ENCODE measurements around the gene HOXA13.

The HOXA13 gene

DNA sequence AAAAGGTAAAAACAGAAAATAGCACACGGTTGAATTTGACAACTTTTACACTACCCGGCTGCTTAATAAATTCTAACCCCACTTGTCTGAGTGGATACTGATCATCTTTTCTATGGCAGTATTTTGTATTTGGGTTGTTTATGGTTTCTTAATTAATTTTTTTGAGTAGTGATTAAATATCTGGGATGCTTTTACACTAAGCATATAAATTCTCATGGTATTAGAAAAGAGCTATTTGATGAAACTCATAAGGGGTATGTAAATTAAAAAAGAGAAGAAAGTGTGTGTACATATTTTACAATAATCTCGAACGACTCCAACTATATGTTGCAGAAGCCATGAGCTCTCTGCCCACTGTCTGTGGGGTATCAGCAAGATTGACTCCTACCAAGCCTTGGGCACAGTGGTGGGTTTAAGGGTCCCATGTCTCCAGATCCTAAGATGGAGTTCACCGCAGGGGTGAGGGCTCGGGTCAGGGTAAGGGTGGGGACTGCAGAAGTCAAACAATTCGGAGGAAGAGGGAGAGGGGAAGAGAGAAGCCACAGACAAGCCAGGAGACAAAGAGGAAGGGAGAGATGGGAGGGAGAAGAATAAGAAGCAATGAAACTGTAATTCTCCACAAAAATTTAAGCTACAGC lies 7.6 kb upstream of the HOXA13 start:
- no peak for DNase-seq (ENCODE audit: low spot score)

DNA sequence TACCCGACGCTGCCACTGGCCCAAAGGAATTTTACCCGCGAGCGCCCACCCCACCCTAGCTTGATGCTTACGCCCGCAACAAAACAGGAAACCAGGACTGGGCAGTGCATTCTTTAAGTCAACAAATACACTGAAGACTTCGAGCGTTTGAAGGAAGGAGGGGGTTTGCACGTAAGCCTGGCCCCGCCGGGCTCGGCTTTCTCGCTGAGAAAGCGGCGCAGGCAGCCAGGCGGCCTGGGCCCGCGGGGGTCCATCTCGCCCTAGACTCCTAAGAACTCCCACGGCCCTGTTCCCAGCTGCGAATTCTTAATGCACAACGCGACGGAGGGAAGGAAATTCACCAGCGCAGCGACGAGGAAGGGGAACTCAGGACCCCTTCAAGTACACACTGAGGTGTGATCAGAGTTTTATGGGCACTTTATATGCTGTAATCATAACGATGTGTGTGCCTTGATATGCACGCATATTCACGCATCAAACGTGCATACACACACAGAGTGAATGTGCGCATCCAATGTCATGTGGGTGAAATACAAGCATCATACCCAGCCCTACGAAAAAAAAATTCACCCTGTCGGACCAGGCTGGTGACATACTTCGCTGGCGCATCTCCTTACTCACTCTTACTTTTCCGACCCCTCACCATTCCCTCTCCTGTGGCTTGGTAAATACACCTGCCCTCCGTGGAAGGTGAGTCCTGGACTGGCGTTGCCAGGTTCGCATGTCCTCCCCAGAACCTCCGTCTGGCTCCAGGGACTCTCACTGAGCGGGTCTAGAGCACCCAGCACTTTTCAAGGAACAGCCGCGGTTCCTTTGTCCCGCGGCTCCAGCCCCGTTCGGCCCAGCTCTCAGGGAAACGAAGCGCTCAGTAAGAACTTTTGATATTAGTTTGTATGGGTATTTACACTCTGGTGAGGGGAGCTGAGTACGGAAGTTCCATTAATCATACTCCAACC lies 5.7 kb upstream of the HOXA13 start:
- DNase-seq (ENCODE audit: low spot score) = no peak

DNA sequence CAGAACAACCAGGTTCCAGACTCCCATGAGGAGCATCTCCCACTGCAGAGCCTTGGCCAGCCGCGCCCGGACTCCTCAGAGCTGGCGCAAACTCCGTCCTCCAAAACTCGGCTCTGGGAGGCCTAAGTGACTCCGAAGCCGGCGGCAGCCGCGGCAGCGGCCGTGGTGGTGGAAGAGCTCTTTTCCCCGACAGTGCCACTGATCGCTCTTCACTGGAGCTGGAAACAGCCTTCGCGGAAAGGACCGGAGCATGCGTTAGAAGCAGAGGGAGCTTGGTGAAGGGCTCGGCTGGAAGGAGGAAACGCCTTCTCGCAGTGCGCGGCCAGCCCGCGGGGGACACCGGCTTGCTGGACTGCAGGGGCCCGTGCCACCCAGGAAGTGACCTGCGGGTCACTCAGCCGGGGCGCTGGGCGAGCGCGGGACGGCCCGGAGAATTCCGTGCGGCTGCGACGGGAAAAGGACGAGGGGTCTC lies 5.0 kb upstream of the HOXA13 start:
- DNase-seq (ENCODE audit: low spot score) = no peak

DNA sequence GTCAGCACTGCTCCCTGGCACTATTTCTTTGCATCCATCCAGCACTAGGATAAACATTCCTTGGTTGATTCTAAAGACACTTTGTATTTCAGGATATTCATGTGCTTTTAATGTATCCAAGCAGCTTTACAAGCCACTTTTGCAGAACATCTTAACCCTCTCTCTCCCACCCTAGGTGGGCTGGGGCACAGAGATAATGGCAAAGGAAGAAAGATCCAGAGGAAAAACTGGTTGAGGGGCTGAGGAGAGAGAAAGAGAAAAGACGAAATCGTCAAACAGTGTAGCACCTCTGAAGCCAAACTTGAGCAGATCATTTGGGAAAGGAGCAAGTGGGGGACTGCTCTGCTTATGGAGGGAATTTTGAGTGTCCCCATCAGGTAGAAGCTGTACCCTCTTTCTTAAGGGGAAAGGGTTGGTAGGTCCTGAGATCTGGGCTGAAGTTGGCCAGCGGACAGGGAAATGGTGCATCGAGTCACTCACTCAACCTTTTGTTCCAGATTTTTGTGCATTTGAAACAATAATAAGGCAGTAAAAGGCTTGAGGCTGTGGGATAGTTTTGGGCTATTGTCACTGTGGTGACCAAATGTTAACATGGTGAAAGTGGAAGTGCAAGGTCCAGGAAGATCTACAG lies 4.2 kb upstream of the HOXA13 start:
- DNase-seq (ENCODE audit: low spot score) = no peak

DNA sequence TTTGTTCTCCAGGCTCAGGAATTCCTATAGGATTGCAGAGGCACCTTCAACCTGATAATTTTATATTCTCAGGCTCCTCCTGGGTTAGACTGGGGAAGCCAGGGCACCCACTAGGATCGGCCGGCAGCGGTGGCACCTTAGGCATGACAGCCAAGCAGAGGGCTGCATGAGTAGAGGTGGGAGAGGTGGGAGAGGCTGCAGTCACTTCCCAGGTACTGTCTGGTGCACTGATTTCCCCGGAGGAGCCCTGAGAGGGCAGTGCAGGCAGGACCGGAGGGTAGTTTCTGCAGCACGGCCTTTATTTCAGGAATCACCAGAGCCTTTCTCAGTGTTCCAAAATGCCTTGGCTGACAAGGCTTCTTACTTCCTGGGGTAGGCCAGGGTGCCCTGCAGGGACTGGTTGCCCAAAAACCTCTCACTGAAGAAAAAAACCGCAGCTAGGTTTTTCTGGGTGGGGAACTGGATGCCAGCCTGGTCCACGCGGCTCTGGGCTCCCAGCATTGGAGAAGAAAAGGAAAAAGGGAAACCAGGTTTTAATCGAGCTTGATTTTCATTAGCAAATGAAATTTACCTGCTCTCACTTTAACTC lies 3.6 kb upstream of the HOXA13 start:
- DNase-seq (ENCODE audit: low spot score) = no peak

DNA sequence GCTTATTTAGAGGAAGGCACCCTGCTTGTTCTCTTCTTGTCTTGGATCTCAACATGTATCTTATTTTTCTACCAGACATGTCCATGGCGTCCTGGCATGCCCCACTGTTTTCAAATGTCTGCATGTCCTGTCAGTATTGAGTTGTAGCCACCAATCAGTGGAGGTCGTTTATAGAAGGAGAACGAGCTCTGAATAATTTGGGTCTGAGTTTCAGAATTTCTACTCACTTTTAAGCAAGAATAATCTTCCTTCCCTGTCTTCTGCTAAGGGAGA lies 2.9 kb upstream of the HOXA13 start:
- DNase-seq (ENCODE audit: low spot score) = no peak

DNA sequence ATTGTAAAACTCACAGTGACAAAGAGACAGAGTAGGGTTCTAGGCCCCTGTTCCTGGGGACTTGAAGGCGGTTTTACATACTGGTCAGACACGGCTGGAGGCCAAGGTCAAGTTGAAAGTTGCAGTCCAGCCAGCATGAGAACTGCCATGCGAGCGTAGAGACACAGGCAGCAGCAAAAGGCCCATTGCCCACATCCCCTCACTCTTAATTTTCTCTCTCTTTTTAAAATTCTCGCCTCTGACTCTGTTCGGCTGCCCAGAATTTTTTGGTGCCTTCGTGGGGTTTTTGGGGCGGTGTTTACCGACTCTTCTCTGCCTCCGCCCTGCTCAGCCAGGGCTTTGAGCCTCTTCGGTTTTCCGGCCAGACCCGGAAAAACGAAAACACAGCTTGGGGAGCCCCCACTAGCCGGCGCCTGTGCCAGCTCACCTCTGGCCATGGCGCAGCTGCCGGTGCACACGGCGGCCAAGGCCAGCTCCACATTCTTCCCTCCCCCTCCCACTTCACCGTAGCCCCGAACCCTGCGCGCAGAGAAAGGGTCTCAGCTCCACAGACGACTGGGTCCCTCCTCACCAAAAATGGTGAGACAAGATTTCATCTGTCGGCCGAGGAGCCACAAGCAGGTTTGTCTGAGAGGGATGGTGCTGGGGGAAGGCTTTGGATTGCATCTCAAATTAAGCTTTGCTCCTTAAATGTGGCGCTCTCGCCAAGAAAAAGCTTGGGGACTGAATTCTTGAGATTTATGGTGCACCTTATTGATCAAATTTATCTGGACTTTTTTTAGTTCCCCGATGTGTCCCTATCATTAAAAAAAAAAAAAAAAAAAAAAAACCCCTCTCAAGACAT lies 2.3 kb upstream of the HOXA13 start:
- DNase-seq (ENCODE audit: low spot score) = no peak

DNA sequence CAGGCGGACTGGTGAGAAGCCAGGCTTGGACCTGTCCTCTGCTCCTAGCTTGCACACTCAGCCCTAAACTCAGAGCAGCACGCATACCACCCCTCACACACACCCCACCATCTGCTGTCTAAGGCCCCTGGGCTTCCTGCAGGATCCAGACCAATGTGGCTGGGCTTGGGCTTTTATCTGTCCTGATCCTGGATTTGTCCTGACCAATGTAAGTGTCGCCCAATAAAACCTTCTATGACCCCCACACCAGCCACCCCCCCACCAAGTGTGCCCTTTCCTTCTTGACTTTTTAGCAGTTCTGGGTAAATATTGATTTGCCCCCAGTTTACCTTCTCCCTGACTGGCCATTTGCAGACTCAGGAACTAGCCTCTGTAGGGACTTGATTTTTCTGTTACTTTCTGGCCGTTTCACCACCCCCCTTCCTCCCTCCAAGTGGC lies 1.7 kb upstream of the HOXA13 start:
- DNase-seq (ENCODE audit: low spot score) = no peak

DNA sequence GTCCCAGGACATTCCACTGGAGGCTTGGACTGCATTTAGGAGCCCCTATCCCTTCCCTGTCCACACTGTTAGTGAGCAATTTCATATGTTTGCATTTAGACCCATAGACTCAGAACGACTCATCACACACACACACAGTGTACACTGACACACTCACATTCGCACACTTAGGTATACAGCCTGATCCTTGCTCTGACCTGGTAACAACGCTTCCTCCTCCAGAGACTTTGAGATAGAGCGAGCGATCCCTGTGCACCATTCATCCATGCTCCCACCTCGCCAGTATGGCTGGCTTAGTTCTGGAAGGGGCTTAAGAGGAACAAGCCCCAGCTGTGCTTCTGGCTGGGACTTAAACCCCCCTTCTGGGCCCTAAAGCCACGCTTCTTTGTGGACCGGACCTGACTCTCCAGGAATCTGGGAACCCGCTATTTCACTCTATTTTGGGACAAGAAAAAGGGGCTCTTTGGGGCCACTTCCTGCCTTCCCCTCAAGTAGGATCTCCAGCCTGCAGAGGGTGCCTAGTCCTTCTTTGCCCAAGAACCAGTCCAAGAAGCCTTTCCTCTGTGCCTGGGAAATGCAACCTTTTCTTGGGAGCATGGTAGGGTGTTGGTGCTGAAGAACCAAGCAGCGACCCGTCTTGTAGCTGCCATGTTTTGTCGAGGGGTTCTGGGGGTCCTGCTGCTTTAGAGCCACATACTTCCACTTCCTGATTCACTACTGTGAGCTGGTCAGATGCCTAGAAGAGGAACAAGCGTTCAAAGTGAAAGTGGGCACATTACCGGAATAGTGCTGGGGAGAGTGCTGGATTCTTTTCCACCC lies 1.1 kb upstream of the HOXA13 start:
- DNase-seq (ENCODE audit: low spot score) = no peak

DNA sequence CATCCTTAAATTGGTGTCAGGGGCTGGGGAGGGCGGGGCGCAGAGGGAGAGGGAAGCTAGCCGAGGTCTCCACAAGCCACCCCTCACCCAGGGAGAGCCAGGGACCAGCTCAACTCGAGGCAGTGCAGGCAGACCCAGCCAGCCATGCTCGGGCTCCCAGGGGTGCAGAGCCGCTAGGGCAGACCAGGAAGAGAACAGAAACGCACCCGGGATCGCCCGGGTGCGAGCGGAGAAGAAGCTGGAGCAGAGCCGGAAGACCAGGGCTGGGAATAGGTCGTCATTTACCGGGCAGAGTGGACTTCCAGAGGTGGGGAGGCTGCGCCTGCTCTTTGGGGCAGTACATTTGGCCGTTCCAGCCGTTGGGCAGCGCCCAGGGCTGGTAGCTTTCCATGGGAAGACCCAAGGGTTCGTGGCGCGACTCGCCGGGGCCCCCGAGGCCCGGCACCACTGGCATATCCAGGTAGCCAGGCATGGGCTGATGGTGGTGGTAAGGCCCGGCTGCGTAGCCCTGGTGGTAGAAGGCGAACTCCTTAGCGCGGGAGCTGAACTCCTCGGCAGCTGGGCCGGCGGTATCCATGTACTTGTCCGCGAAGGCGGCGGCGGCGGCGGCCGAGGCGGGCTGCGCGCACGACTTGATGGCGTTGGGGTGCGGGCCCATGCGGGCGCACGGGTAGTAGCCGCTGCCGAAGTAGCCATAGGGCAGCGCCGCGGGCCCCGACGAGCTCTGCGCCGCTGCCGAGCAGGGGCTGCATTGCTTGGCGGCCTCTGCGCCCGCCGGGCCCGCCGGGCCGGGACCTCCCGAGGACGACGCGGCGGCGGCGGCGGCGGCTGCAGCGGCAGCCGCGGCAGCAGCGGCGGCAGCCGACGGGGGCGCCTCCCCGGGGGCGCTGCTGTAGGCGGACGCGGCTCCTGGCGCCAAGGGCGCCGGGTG lies 755 bp downstream of the HOXA13 start:
- DNase-seq (ENCODE audit: low spot score) = no peak

DNA sequence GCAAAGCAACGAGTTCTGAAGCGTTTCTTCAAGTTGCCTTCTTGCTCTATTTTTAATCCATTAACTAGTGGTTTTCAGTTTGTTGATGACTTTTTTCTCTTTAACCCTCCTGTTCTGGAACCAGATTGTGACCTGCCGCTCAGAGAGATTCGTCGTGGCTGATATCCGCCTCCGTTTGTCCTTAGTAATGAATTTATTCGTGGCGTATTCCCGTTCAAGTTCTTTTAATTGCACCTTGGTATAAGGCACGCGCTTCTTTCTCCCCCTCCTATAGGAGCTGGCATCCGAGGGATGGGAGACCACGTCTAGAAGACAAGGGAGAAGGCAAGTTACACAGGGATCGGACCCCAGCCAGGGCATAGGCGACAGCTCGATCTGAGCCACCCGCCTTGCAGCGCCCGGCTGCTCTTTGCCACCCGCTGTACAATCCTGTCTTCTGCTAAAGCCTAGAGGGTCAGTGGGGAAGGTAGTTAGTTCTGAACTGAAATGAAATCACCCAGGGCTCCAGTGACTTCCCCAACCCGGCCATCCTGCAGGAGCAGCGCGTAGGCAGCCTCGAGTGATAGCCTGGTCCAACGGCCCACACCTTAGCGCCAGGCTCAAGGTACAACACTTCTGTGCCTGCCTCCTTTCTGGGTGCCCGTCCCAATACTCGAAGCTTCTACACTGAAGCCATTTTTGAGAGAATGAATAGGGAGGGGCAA lies 1.6 kb downstream of the HOXA13 start:
- no peak for DNase-seq (ENCODE audit: low spot score)

DNA sequence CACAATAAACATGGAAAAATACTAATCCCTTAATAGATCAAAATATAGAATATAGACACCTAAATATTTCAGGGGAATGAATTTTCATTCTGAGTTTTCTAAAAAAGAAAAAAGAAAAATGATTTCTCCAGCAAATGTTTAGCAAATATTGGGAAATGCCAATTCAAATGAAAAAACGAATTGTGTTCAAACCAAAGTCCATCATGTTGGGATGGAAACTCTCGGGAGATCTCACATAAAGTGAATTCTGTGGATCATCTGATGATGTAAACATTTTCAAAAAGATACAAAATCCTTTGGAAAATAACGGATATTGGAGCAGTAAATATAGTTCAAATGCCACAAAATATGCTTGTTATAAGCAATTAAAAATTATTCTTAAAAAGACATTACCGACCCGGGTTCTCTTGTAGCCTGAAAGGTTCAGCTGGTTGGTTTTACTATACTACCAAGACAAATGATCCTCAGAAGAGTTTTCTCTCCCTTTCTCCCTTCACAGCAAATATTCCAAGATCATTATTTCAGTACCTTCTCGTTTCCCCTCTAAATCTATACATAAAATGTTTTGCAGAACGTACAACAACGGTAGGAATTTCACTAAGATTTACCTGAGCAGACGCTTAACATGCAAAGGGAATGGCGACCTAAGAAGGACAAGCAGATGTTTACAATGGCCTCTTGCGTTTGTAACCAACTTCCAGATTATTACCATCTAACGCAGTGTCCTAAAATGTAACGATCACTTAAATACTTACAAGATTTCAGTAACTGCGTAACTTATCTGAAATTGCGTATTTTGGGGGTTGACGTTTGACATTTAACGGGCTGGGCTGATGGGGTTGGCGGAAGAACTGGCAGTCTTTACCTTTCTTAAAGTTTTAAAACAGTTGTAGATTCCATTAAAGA lies 2.5 kb downstream of the HOXA13 start:
- no peak for DNase-seq (ENCODE audit: low spot score)

DNA sequence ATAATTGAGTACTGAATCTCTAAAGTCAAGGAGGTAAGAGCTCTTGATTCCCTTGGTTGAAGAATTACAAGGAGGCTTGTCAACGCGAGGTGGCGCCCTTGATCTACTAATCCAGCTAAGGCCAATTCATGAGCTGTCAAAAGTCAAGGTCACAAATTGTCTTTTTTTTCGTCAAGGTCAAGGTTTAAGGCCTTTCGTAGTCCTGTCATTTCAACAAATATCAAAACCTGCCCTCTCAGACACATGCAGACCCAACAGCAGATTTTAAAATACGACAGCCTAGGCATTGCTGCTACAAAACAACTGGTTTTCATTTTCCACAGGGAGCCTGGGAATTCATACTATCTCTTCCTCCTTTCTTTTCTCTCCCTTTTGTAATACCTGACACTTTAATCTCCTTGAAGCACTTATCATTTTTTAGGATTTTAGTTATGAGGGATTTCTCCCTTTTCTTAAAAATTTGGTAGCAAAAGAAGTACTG lies 3.6 kb downstream of the HOXA13 start:
- peak; percentile 62 for DNase-seq (ENCODE audit: low spot score)

DNA sequence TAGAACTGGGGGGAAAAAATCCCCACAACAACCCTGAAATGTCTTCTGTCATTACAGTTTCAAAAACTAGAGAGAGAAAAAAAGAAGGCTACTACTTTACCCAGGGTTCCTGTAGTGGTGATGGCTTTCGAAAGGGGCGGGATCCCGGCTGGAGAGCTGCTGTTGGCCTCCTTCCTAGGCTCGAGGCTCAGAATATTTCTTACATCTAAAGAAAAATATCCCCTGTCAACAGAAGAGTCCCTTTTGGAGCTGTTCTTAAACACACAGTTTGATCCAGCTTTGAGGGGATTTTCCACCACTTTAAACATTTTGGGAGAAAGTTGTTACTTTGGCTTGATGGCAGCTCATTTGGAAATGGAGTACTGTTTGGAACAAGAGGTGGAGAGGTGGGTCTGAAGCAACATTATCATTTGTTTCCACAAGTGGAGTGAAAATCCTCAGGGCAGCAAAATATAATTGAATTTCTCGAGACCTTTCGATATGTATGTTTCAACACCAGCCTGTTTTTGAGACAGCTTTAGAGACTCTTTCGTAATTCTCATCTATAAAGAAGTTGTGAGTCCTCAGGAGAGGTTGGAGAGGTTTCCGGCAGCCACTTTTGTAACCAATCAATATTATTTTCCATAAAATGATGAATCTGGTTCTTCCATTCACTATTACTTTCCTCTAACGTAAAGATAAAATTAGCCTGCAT lies 5.1 kb downstream of the HOXA13 start:
- no peak for DNase-seq (ENCODE audit: low spot score)

DNA sequence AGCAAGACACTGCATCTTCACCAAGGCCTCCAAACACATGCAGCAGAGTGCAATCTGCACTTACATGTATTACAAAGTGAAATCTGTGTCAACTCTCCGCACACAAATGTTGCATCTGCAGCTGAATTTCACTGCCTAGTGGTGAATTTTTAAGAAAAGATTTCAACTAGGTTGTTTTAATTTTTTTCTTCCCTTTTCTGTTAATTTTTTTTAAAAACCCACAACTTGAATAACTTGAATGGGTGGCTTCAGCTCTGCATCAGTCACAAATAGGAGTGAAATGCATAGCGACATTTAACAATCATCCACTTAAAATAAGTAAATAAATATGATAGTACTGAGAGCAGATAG lies 5.9 kb downstream of the HOXA13 start:
- no peak for DNase-seq (ENCODE audit: low spot score)

DNA sequence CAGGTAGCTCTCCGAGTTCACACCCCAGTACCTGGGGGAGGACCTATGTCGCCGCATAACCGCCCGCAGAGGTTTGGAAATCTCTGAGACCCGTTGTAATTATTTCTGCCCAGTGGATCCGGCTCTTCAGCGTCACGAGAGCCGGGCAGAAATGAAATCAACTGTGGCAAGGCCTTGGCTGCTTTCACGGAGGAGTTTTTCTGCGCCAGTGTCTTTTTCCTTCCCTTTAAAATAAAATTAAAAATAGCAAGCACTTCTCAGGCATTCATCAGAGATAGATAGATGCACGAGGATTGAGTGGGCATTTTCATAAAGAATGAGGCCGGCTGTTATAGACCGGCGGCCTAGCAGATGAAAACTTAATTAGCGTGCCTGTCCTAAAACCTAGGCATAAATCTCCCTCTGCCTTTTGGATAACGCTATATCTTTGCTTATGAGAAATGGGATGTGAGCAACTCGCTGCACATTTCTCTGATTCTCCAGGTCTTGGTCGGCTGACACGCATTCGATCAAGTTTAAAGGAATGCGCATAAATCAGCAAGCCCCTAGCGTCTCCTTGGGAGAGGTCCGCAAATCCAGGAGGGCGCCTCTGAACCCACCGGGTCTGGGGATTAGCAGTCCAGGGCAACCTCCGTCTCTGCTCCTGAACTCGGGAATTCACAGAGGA lies 6.4 kb downstream of the HOXA13 start:
- DNase-seq (ENCODE audit: low spot score) = no peak
